ENCODE measurements around the gene PCDHGA4. TPM values are rescaled to one million over a fixed set of nuclear protein-coding genes. Genes with fewer than 3 reads are reported as not detected.
"Not testable (repeated sequence)": the region's sequence is repeated elsewhere in the genome, so short reads cannot be mapped to it uniquely, and the experiment has no call there.

Gene PCDHGA4
- total RNA-seq, 4 donors from 2014 or later, result 2.0 to 5.6 (median 3.2) TPM

- Histone ChIP-seq H3K36me3 (no peaks in the 10 kb centered on the region), H3K4me1 (no peaks in the 10 kb centered on the region), H3K27ac (no peak overlapping the region), H3K27me3 (peaks cover 9% of the 10 kb centered on the region), H3K9me3 (peaks cover 73% of the 10 kb centered on the region), H3K4me3 (no peak overlapping the region)
- WGBS, result 46% methylated on average over 10 of the region's 10 CpGs
- TF ChIP-seq EP300 (IDR thresholded peaks at IDR 0.05) (no peak), POLR2AphosphoS5 (IDR thresholded peaks at IDR 0.05) (no peak), CTCF (IDR thresholded peaks at IDR 0.05) (no peak), POLR2A (IDR thresholded peaks at IDR 0.05) (no peak)
- no peak for DNase-seq (ENCODE audit: low spot score in 2 of 2)
Observed at GRCh38 chr5:141388661-141389060, 33.8 kb downstream of the PCDHGA4 start.

GRCh38 chr5:141389153-141390042 lies 34.6 kb downstream of the PCDHGA4 start:
- H3K4me1 ChIP-seq, result no peaks in the 10 kb centered on the region
- no peaks in the 10 kb centered on the region for H3K36me3 ChIP-seq
- TF ChIP-seq EP300 (IDR thresholded peaks at IDR 0.05), result no peak
- TF ChIP-seq POLR2A (IDR thresholded peaks at IDR 0.05), result no peak
- no peak for TF ChIP-seq CTCF (IDR thresholded peaks at IDR 0.05)
- TF ChIP-seq POLR2AphosphoS5 (IDR thresholded peaks at IDR 0.05), result no peak
- DNase-seq (ENCODE audit: low spot score in 2 of 2), result no peak
- H3K27ac ChIP-seq, result no peak overlapping the region
- H3K27me3 ChIP-seq, result peaks cover 9% of the 10 kb centered on the region
- H3K4me3 ChIP-seq, result no peak overlapping the region
- WGBS, result 38% methylated on average over 46 of the region's 77 CpGs
- H3K9me3 ChIP-seq, result peaks cover 73% of the 10 kb centered on the region

- no peak within 1 kb of the TSS for H3K27ac ChIP-seq
- TF ChIP-seq CTCF (IDR thresholded peaks at IDR 0.05) (no peak), POLR2A (IDR thresholded peaks at IDR 0.05) (no peak), POLR2AphosphoS5 (IDR thresholded peaks at IDR 0.05) (no peak)
- no peaks in the 10 kb centered on the region for H3K4me1 ChIP-seq
- WGBS, result 40% methylated on average over 28 of the region's 38 CpGs
- no peak for DNase-seq (ENCODE audit: low spot score in 2 of 2)
- no peak within 1 kb of the TSS for H3K4me3 ChIP-seq
- peaks cover 73% of the 10 kb centered on the region for H3K9me3 ChIP-seq
- peaks cover 9% of the 10 kb centered on the region for H3K27me3 ChIP-seq
- no peaks in the 10 kb centered on the region for H3K36me3 ChIP-seq
Observed at GRCh38 chr5:141392429-141393198, 37.8 kb downstream of the PCDHGA4 start, which contains the start of gene PCDHGA8. PCDHGA8 (plus strand) TSS chr5:141392633; CDS start chr5:141392814, 181 bp downstream.

GRCh38 chr5:141393267-141393666 lies 38.4 kb downstream of the PCDHGA4 start:
- no peak for DNase-seq (ENCODE audit: low spot score in 2 of 2)
- no peaks in the 10 kb centered on the region for H3K4me1 ChIP-seq
- H3K27ac ChIP-seq, result no peak overlapping the region
- 28% methylated on average over 19 of the region's 21 CpGs for WGBS
- H3K9me3 ChIP-seq, result peaks cover 73% of the 10 kb centered on the region
- TF ChIP-seq POLR2A (IDR thresholded peaks at IDR 0.05) (no peak), CTCF (IDR thresholded peaks at IDR 0.05) (no peak), POLR2AphosphoS5 (IDR thresholded peaks at IDR 0.05) (no peak), EP300 (IDR thresholded peaks at IDR 0.05) (no peak)
- no peak overlapping the region for H3K4me3 ChIP-seq
- no peaks in the 10 kb centered on the region for H3K36me3 ChIP-seq
- peaks cover 9% of the 10 kb centered on the region for H3K27me3 ChIP-seq

- peaks cover 71% of the 10 kb centered on the region for H3K9me3 ChIP-seq
- not testable (repeated sequence) for H3K36me3 ChIP-seq; H3K27ac ChIP-seq; DNase-seq (ENCODE audit: low spot score in 2 of 2); H3K4me3 ChIP-seq; H3K4me1 ChIP-seq
- peaks cover 13% of the 10 kb centered on the region for H3K27me3 ChIP-seq
- WGBS, result 32% methylated on average over 29 of the region's 53 CpGs
Observed at GRCh38 chr5:141394401-141395187, 39.8 kb downstream of the PCDHGA4 start.
